ENCODE measurements around the gene ODAD2. TPM values are rescaled to one million over a fixed set of nuclear protein-coding genes. Genes with fewer than 3 reads are reported as not detected.

The ODAD2 gene
- total RNA-seq, 4 donors from 2014 or later: not detected

DNA sequence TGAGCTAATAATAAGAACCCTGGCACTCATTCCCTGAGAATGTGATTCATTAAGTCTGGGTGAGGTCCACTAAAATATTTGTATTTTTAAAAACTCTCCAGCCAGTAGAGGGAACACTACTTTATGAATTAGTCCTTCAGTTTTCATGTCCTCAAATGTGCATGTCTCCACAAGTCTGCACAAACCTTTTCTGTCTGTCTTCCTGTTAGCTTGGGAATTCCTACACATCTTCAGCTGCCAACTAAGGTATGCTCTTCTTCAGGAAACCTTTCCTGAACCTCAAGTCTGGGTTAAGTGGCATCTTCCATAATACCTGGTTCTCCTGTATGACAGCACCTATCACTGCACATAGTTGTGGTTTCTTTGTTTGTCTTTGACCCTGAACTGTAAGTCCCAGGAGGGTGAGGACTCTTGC is 133.7 kb downstream of the ODAD2 start:
- H3K4me3 ChIP-seq: no peak overlapping the region
- no peak for TF ChIP-seq POLR2A (IDR thresholded peaks at IDR 0.05)
- TF ChIP-seq, protein P1, sequence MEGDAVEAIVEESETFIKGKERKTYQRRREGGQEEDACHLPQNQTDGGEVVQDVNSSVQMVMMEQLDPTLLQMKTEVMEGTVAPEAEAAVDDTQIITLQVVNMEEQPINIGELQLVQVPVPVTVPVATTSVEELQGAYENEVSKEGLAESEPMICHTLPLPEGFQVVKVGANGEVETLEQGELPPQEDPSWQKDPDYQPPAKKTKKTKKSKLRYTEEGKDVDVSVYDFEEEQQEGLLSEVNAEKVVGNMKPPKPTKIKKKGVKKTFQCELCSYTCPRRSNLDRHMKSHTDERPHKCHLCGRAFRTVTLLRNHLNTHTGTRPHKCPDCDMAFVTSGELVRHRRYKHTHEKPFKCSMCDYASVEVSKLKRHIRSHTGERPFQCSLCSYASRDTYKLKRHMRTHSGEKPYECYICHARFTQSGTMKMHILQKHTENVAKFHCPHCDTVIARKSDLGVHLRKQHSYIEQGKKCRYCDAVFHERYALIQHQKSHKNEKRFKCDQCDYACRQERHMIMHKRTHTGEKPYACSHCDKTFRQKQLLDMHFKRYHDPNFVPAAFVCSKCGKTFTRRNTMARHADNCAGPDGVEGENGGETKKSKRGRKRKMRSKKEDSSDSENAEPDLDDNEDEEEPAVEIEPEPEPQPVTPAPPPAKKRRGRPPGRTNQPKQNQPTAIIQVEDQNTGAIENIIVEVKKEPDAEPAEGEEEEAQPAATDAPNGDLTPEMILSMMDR (IDR thresholded peaks at IDR 0.05): no peak
- H3K27me3 ChIP-seq: no peaks in the 10 kb centered on the region
- no peaks in the 10 kb centered on the region for H3K4me1 ChIP-seq
- DNase-seq: no peak
- H3K27ac ChIP-seq: no peak overlapping the region
- H3K36me3 ChIP-seq: no peaks in the 10 kb centered on the region
- no peaks in the 10 kb centered on the region for H3K9me3 ChIP-seq

DNA sequence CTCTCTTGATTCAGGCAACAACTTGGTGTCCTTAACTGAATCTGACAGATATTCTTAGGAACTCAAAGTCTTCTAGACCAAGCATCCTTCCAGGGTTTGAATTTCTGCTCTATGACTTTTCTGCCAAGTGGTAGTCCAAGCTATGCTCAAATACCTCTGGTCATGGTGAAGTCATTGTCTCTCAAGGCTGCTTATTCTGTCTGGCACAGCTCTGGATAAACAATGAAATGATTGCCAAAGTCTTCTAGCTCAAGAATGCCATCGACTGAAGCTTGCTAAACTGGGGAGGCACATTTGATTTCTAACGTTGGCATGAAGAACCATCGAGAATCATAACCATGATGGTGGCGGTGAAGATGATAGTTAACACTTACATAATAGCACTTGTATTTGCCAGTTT is 137.1 kb downstream of the ODAD2 start:
- no peak for DNase-seq
- H3K4me1 ChIP-seq: no peaks in the 10 kb centered on the region
- H3K27ac ChIP-seq: no peak overlapping the region
- TF ChIP-seq POLR2A (IDR thresholded peaks at IDR 0.05): no peak
- TF ChIP-seq, protein P1 (IDR thresholded peaks at IDR 0.05): no peak
- no peaks in the 10 kb centered on the region for H3K9me3 ChIP-seq
- H3K4me3 ChIP-seq: no peak overlapping the region
- no peaks in the 10 kb centered on the region for H3K27me3 ChIP-seq
- H3K36me3 ChIP-seq: no peaks in the 10 kb centered on the region

DNA sequence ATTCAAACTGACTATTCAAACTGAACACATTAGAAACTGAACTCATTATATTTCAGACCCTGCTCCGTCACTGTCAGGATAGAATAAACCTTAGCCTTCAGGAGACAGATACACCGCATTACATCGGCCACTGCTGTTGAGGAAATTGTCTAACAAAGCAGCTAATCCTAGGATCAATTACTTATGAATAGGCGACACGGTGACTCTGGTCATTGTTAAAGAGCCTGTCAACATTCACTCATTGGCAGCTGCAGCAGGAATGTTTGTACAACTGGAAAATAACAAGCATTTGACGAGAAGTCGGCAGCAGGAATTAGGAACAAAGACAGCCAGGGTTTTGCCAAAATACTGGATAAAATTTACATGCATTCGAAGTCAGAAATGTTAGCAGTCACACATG is 141.3 kb downstream of the ODAD2 start:
- Histone ChIP-seq H3K4me3 (no peak overlapping the region), H3K4me1 (no peaks in the 10 kb centered on the region), H3K36me3 (no peaks in the 10 kb centered on the region), H3K27me3 (no peaks in the 10 kb centered on the region), H3K27ac (no peak overlapping the region), H3K9me3 (no peaks in the 10 kb centered on the region)
- DNase-seq: no peak
- TF ChIP-seq, protein P1 (IDR thresholded peaks at IDR 0.05): no peak

DNA sequence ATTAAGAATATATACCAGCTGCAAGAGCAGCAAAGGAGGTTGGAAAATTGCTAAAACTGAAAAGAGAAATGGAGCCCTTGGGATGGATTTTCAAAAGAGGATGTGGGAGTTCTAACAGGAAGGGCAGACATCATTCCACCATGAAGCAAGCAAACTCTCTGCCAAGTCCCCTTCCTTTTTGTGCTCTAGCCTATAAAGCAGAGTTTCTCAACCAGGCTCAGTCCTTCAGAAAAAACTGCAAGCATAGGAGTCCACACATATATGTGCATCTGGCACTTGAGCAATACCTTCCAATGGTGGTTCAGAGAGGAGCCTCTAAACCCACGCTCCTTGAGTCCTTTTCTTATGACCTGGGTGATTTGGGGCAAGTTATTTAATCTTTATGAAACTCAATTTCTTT is 154.7 kb downstream of the ODAD2 start:
- DNase-seq: no peak
- H3K9me3 ChIP-seq: no peaks in the 10 kb centered on the region
- no peaks in the 10 kb centered on the region for H3K27me3 ChIP-seq
- H3K4me3 ChIP-seq: no peak overlapping the region
- no peaks in the 10 kb centered on the region for H3K36me3 ChIP-seq
- TF ChIP-seq POLR2A (IDR thresholded peaks at IDR 0.05): no peak
- TF ChIP-seq, protein P1 (IDR thresholded peaks at IDR 0.05): no peak
- no peak overlapping the region for H3K27ac ChIP-seq
- no peaks in the 10 kb centered on the region for H3K4me1 ChIP-seq

DNA sequence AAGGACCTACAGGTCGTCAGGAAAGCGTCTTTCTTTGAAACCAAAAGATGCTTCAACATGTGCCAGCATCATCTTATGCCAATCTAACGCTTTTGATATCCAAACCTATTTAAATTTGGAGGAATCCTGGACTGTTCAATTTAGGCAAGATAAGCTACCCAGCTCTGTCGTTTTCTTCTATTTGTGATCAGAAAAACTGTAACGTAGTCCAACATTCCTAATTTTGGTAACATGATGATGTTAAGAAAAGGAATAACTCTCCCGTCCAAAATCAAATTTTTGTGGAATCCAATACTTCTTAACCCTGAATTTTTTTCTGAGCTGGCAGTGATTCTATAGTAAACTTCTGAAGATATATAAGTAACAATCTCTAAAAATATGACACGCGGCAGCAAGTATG is 160.0 kb downstream of the ODAD2 start:
- Histone ChIP-seq H3K4me3 (no peak overlapping the region), H3K4me1 (no peaks in the 10 kb centered on the region), H3K9me3 (no peaks in the 10 kb centered on the region), H3K27me3 (no peaks in the 10 kb centered on the region), H3K36me3 (no peaks in the 10 kb centered on the region), H3K27ac (no peak overlapping the region)
- DNase-seq: no peak
- TF ChIP-seq, protein P1 (IDR thresholded peaks at IDR 0.05): no peak
- no peak for TF ChIP-seq POLR2A (IDR thresholded peaks at IDR 0.05)

DNA sequence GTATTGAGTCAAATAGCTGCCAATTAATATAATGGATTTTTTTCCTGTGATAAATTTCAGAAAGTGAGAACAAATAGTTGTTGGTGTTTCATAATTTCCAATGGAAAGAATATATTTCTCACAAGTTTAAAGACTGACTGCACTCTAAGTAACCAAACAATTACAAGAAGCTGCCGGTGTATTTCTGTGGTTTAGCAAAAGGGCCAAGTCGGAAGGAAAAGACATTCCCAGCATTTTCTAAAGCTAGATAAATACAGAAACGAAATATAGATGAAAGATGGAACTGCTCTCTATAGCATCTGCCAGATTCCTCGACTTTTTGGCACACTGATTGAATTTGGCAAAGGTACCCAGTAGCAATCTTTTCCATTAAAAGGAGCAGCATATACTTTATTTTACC is 160.5 kb downstream of the ODAD2 start:
- Histone ChIP-seq H3K36me3 (no peaks in the 10 kb centered on the region), H3K4me3 (no peak overlapping the region), H3K4me1 (no peaks in the 10 kb centered on the region), H3K9me3 (no peaks in the 10 kb centered on the region), H3K27ac (no peak overlapping the region), H3K27me3 (no peaks in the 10 kb centered on the region)
- no peak for DNase-seq
- TF ChIP-seq, protein P1 (IDR thresholded peaks at IDR 0.05): no peak
- TF ChIP-seq POLR2A (IDR thresholded peaks at IDR 0.05): no peak
